ENCODE data around the gene DLG5.

GRCh38 chr10:77835669-77836086, 90.9 kb downstream of the DLG5 start:
- TF ChIP-seq, protein P1, sequence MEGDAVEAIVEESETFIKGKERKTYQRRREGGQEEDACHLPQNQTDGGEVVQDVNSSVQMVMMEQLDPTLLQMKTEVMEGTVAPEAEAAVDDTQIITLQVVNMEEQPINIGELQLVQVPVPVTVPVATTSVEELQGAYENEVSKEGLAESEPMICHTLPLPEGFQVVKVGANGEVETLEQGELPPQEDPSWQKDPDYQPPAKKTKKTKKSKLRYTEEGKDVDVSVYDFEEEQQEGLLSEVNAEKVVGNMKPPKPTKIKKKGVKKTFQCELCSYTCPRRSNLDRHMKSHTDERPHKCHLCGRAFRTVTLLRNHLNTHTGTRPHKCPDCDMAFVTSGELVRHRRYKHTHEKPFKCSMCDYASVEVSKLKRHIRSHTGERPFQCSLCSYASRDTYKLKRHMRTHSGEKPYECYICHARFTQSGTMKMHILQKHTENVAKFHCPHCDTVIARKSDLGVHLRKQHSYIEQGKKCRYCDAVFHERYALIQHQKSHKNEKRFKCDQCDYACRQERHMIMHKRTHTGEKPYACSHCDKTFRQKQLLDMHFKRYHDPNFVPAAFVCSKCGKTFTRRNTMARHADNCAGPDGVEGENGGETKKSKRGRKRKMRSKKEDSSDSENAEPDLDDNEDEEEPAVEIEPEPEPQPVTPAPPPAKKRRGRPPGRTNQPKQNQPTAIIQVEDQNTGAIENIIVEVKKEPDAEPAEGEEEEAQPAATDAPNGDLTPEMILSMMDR (IDR thresholded peaks at IDR 0.05; ENCODE audit: borderline replicate concordance, extremely low read depth, low read length, poor library complexity, severe bottlenecking): no peak
- no peak for TF ChIP-seq EZH2 (IDR thresholded peaks at IDR 0.05; ENCODE audit: borderline replicate concordance, low read depth, low read length, severe bottlenecking)
